Ovary (tissue), 3 donors: ENCODE results near the gene PLEKHG4B.

ENCODE experiments used
- CTCF ChIP-seq, 3 donors: fragments of 450-650 bp in 2 of 3; fragments of 200-600 bp in 1 of 3; IDR thresholded peaks; one replicate each; pipeline versions ENCODE4 v1.5.1 to v1.8.0; 2016 to 2022; ENCODE audit warnings: antibody characterized with exemption in 3 of 3, mild to moderate bottlenecking in 1 of 3
- POLR2A ChIP-seq: fragments of 450-650 bp; IDR thresholded peaks from one replicate; pipeline ENCODE4 v1.6.1; 2017; ENCODE audit warnings: antibody characterized with exemption, mild to moderate bottlenecking, moderate library complexity
- donor health status: DM: no; HTN: no; CAD: no.

GRCh38 chr5:104778-105296 is 12.9 kb downstream of the PLEKHG4B start:
- TF ChIP-seq CTCF (IDR thresholded peaks at IDR 0.05) (no peak), POLR2A (no peak)
